CD4-positive, CD25-positive, alpha-beta regulatory T cell (primary cell): ENCODE data around the gene VTI1A. TPM values are rescaled to one million over a fixed set of nuclear protein-coding genes. Genes with fewer than 3 reads are reported as not detected.

ENCODE experiments used
- ATAC-seq, 2 donors: fragments of 150-1000 bp; cut with Tn5 transposase; one replicate each; pipeline ENCODE4 v1.10.0; 2021; ENCODE audit warnings: low read depth in 2 of 2, moderate number of reproducible peaks in 2 of 2, moderate library complexity in 1 of 2
- DNase-seq, 3 donors: peaks; one replicate each; pipeline versions ENCODE4 v3.0.0 to v3.0.0-alpha.2; 2012 to 2022; ENCODE audit warnings: mixed read lengths in 1 of 3
- H3K27ac ChIP-seq: one replicate; pipeline ENCODE4 v1.7.0; 2013; ENCODE audit warnings: mild to moderate bottlenecking, low read length; ENCODE audit not compliant: insufficient read depth, poor library complexity, severe bottlenecking
- H3K27me3 ChIP-seq: one replicate; pipeline ENCODE4 v1.7.0; 2013; ENCODE audit warnings: low read length; ENCODE audit not compliant: control insufficient read depth, insufficient read depth
- H3K36me3 ChIP-seq: one replicate; pipeline ENCODE4 v1.7.0; 2013; ENCODE audit warnings: mild to moderate bottlenecking, low read length, moderate library complexity; ENCODE audit not compliant: control insufficient read depth, insufficient read depth
- H3K4me1 ChIP-seq: 2 replicates; pipeline ENCODE4 v1.7.0; 2013; ENCODE audit warnings: mild to moderate bottlenecking, low read length; ENCODE audit not compliant: insufficient read depth, control insufficient read depth, poor library complexity, severe bottlenecking
- H3K4me3 ChIP-seq: one replicate; pipeline ENCODE4 v1.7.0; 2013; ENCODE audit warnings: low read depth, mild to moderate bottlenecking, low read length, moderate library complexity
- H3K9me3 ChIP-seq, 2 experiments: 1 replicate in 1 of 2; 2 replicates in 1 of 2; pipeline ENCODE4 v1.7.0; 2013; ENCODE audit warnings: low read length in 2 of 2, mild to moderate bottlenecking in 1 of 2, moderate library complexity in 1 of 2; ENCODE audit not compliant: control insufficient read depth in 2 of 2
- H3K27ac Mint-ChIP-seq, 3 donors: one replicate each; pipeline ENCODE4 v1.8.0; 2020 to 2022; ENCODE audit warnings: mild to moderate bottlenecking in 3 of 3, mixed read lengths in 3 of 3, moderate library complexity in 2 of 3
- H3K27me3 Mint-ChIP-seq: one replicate; pipeline ENCODE4 v1.8.0; 2022; ENCODE audit warnings: mild to moderate bottlenecking, mixed read lengths
- H3K36me3 Mint-ChIP-seq: one replicate; pipeline ENCODE4 v1.8.0; 2020; ENCODE audit warnings: mixed read lengths
- H3K4me1 Mint-ChIP-seq, 4 donors: one replicate each; pipeline ENCODE4 v1.8.0; 2020 to 2022; ENCODE audit warnings: mixed read lengths in 4 of 4, mild to moderate bottlenecking in 1 of 4
- H3K4me3 Mint-ChIP-seq, 4 donors: one replicate each; pipeline ENCODE4 v1.8.0; 2020 to 2022; ENCODE audit warnings: mild to moderate bottlenecking in 4 of 4, mixed read lengths in 4 of 4, moderate library complexity in 3 of 4
- H3K9me3 Mint-ChIP-seq, 7 donors: one replicate each; pipeline ENCODE4 v1.8.0; 2020 to 2022; ENCODE audit warnings: mixed read lengths in 7 of 7, mild to moderate bottlenecking in 3 of 7, moderate library complexity in 2 of 7
- polyA plus RNA-seq, 4 donors: library from polyadenylated mRNA; unstranded; fragments of 300-500 nt; fragmentation: Illumina TruSeq; gene quantifications; one replicate each; pipeline ENCODE4 v1.2.3, GENCODE V29; 2021
- total RNA-seq: library from RNA; stranded (reverse); gene quantifications from one replicate; pipeline ENCODE4 v1.2.3, GENCODE V29; 2022

VTI1A gene
- total and polyA plus RNA-seq, 5 donors from 2014 or later: 25.5 to 77.7 (median 35.1) TPM

DNA sequence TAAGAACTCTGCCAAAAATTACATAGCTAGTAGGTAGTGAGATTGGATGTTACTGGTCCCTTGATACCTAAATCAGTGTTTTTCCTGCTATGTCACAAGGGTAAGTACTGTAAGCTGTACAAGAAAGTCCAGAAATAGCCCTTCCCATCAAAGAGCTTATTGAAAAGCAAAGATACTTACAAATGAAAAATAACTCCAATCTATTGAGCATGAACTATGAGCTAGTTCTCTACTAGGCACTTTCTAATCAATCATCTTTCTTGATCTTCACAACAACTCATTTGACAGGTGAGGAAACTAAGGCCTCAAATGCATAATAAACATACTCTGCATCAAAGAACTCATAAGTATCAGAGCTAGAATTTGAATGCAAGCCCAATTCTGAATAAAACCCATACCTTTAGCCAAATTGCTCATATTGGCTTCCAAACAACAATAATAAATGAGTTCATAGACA lies 253.2 kb downstream of the VTI1A start:
- ATAC-seq (no peak), DNase-seq (no peak)
- H3K4me1 ChIP-seq: no peaks in the 10 kb centered on the region
- H3K9me3 Mint-ChIP-seq: no peaks in the 10 kb centered on the region
- H3K27ac Mint-ChIP-seq: no peak overlapping the region
- peaks cover 0 to 6% (median 2%) of the 10 kb centered on the region in 4 donors for H3K4me1 Mint-ChIP-seq
- no peak overlapping the region for H3K4me3 Mint-ChIP-seq
- no peak overlapping the region for H3K27ac ChIP-seq
- H3K4me3 ChIP-seq: no peak overlapping the region
- H3K27me3 ChIP-seq: no peaks in the 10 kb centered on the region
- no peaks in the 10 kb centered on the region for H3K9me3 ChIP-seq
- peaks cover 36% of the 10 kb centered on the region for H3K36me3 Mint-ChIP-seq
- H3K36me3 ChIP-seq: peaks cover 3% of the 10 kb centered on the region
- no peaks in the 10 kb centered on the region for H3K27me3 Mint-ChIP-seq

DNA sequence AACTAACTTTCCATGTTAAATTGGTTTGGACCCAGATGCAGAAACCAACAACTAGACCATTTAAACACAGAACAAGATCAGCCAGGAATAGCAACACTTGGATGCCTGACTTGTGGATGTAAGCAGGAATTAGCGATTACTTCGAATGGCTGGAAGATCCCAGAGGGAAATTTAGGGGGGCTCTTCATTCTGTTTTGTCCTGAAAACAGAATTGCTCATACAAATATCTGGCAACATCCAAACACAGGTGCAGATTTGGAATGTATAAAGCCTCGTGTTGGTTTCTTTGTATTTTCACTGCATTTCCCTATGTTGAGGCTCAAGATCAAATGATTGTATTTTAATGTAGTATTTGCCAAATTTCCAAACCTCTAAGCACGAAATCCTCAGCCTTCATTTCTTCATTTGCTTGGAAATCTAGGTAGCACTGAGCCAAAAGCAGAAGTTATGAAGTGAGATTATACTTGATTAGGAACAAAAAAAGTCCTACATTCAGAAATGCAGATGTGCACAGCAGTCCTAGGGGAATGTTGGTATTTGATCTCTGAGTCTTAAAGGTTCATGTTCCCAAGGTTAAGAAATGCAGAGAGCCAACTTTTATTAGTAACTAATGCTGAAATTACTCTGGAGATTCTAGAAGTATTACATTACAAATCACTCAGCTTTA lies 254.3 kb downstream of the VTI1A start:
- Histone ChIP-seq H3K4me3 (no peak overlapping the region), H3K27me3 (no peaks in the 10 kb centered on the region), H3K36me3 (peaks cover 3% of the 10 kb centered on the region), H3K27ac (no peak overlapping the region), H3K9me3 (no peaks in the 10 kb centered on the region), H3K4me1 (no peaks in the 10 kb centered on the region)
- Mint-ChIP-seq H3K36me3 (peaks cover 38% of the 10 kb centered on the region), H3K4me3 (no peak overlapping the region), H3K27me3 (no peaks in the 10 kb centered on the region), H3K27ac (no peak overlapping the region), H3K9me3 (no peaks in the 10 kb centered on the region), H3K4me1 (peaks cover 0 to 6% (median 3%) of the 10 kb centered on the region in 4 donors)
- no peak for ATAC-seq
- DNase-seq: no peak

DNA sequence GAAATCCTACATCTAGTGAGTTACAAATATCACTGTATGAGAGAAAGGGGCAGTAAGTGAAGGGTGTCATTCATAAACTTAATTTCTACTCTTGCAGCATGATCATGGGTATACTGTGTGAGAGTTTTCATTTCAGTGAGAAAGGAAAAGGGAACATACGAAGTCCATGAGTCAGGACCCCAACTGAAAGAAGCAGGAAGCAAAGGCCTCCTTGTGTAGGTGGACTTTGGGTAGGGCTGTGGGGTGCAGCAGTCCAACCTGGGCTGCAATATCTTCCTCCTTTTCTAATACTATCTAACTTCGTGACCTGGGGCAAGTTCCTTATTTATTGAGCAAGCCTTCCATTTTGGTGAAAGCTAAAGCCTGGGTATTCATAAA lies 254.9 kb downstream of the VTI1A start:
- Histone ChIP-seq H3K4me3 (no peak overlapping the region), H3K36me3 (peaks cover 3% of the 10 kb centered on the region), H3K27ac (no peak overlapping the region), H3K4me1 (no peaks in the 10 kb centered on the region), H3K27me3 (no peaks in the 10 kb centered on the region), H3K9me3 (no peaks in the 10 kb centered on the region)
- no peaks in the 10 kb centered on the region for H3K27me3 Mint-ChIP-seq
- no peak for ATAC-seq
- no peak overlapping the region for H3K4me3 Mint-ChIP-seq
- DNase-seq: no peak
- peaks cover 0 to 8% (median 2%) of the 10 kb centered on the region in 4 donors for H3K4me1 Mint-ChIP-seq
- peaks cover 37% of the 10 kb centered on the region for H3K36me3 Mint-ChIP-seq
- H3K27ac Mint-ChIP-seq: no peak overlapping the region
- no peaks in the 10 kb centered on the region for H3K9me3 Mint-ChIP-seq

DNA sequence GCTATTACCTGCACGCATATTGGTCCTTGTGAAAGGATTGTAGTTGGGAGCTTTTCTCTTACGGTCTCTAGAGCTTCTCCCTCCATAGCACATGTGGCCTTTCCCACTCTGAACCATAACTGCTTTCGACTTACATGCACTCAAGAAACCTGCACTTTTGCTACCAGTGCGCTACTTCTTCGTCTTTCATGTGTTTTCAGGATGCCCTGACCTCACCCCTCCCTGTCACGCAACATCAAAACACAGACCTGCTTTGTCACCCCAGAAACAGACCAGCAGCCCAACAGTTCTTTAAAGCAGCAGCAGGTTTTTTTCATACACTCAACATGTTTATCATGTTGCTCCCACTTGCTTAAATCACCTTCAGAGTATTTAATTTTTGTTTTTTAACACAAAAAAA lies 259.6 kb downstream of the VTI1A start:
- no peaks in the 10 kb centered on the region for H3K27me3 Mint-ChIP-seq
- H3K27ac ChIP-seq: no peak overlapping the region

DNA sequence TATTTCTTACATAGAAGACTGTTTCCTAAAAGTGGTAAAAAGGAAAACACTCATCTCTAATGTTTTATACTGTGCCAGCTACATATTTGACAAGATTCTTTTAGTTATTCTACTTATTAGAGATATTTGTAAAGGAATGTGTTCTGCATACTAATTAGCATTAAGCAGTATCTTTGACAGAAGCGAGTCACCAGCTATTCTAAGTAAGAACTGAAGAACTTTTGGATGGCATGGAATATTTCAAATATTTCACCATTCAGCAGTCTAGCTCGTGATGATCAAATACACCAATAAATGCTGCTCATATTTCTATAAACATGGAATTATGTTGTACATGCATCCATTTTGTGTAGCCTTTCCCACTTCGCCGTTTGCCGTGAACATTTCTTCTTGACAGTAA lies 261.4 kb downstream of the VTI1A start:
- ATAC-seq (no peak), DNase-seq (no peak)
- Mint-ChIP-seq H3K27ac (no peak overlapping the region), H3K4me1 (peaks cover 0 to 9% (median 2%) of the 10 kb centered on the region in 4 donors), H3K27me3 (no peaks in the 10 kb centered on the region), H3K4me3 (no peak overlapping the region), H3K36me3 (peaks cover 23% of the 10 kb centered on the region), H3K9me3 (no peaks in the 10 kb centered on the region)
- Histone ChIP-seq H3K9me3 (no peaks in the 10 kb centered on the region), H3K4me1 (no peaks in the 10 kb centered on the region), H3K27ac (no peak overlapping the region), H3K27me3 (no peaks in the 10 kb centered on the region), H3K4me3 (no peak overlapping the region), H3K36me3 (no peaks in the 10 kb centered on the region)

More for the DNA sequence above, 259.6 kb downstream of the VTI1A start:
- Histone ChIP-seq H3K4me3 (no peak overlapping the region), H3K27me3 (no peaks in the 10 kb centered on the region), H3K9me3 (no peaks in the 10 kb centered on the region), H3K36me3 (no peaks in the 10 kb centered on the region), H3K4me1 (no peaks in the 10 kb centered on the region)
- H3K27ac Mint-ChIP-seq: peak overlapping the region in 1 of 3 donors; percentile 65
- peak in 1 of 3 donors; percentile 13 for DNase-seq
- H3K9me3 Mint-ChIP-seq: no peaks in the 10 kb centered on the region
- no peak overlapping the region for H3K4me3 Mint-ChIP-seq
- ATAC-seq: no peak
- H3K36me3 Mint-ChIP-seq: peaks cover 25% of the 10 kb centered on the region
- peaks cover 0 to 9% (median 2%) of the 10 kb centered on the region in 4 donors for H3K4me1 Mint-ChIP-seq

DNA sequence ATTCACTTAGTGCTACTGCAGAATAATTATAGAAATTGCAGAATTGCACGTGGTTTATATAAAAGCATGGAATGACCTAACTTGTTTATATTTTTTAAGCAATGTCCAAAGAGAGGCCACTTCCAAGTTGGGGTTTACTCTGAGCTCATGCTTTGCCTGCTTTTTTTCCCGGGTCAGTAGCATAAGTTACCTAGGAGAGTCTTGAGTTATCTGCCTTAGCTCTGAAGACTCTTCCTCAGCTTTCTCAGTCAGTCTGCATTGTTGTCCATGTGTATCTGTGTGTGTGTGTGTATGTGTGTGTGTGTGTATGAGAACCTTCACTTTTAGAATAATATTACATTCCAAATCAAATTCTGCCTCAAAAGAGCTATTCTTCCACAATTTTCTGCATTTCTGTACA lies 263.5 kb downstream of the VTI1A start:
- Mint-ChIP-seq H3K36me3 (peaks cover 33% of the 10 kb centered on the region), H3K9me3 (no peaks in the 10 kb centered on the region), H3K4me1 (peaks cover 0 to 7% (median under 1%) of the 10 kb centered on the region in 4 donors), H3K4me3 (no peak overlapping the region), H3K27me3 (no peaks in the 10 kb centered on the region), H3K27ac (no peak overlapping the region)
- H3K27ac ChIP-seq: no peak overlapping the region
- no peak overlapping the region for H3K4me3 ChIP-seq
- no peaks in the 10 kb centered on the region for H3K27me3 ChIP-seq
- ATAC-seq (no peak), DNase-seq (no peak)
- no peaks in the 10 kb centered on the region for H3K4me1 ChIP-seq
- peaks cover 10% of the 10 kb centered on the region for H3K36me3 ChIP-seq
- no peaks in the 10 kb centered on the region for H3K9me3 ChIP-seq

DNA sequence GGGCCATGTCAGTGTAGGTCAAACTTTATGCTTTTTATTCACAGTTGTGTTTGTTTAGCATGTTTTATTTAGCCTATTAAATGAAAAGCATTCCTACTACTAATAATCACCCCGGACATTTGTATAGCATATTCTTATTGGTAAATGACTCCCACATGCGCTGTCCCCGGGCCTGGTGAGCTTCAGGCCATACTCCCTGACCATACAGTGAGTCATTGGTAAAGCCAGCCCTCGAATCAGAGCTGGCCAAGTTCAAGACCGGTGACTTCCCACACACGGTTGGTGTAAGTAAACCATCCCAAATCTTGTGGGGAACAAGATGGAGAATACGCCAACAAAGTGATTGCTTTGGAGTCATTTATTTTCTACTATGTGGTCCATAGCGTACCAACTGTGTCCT lies 264.4 kb downstream of the VTI1A start:
- Mint-ChIP-seq H3K27me3 (no peaks in the 10 kb centered on the region), H3K9me3 (no peaks in the 10 kb centered on the region), H3K4me3 (no peak overlapping the region), H3K36me3 (peaks cover 39% of the 10 kb centered on the region), H3K27ac (no peak overlapping the region), H3K4me1 (peaks cover 0 to 7% (median 0%) of the 10 kb centered on the region in 4 donors)
- H3K9me3 ChIP-seq: no peaks in the 10 kb centered on the region
- ATAC-seq (no peak), DNase-seq (no peak)
- no peak overlapping the region for H3K27ac ChIP-seq
- H3K36me3 ChIP-seq: peaks cover 10% of the 10 kb centered on the region
- H3K4me1 ChIP-seq: no peaks in the 10 kb centered on the region
- H3K27me3 ChIP-seq: no peaks in the 10 kb centered on the region
- H3K4me3 ChIP-seq: no peak overlapping the region

DNA sequence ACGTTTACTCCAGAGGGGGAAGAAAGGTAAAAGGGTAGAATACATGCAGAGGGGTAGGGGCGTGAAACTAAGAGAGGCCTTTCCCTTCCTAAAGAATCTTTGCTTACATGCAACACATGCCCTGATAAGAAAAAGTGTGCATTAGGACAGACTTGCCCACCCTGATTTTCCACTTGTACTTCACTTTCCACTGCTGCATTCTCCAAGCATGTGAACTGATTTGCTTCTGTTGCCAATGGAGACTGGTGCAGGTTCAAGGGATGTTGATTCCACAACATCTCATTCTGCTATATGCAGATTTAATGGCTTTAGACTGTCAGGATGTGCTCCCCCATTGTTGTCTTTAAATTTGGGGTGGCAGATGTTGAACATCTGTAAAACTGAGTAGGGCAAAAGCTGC lies 265.5 kb downstream of the VTI1A start:
- Mint-ChIP-seq H3K27me3 (no peaks in the 10 kb centered on the region), H3K4me3 (no peak overlapping the region), H3K36me3 (peaks cover 35% of the 10 kb centered on the region), H3K27ac (no peak overlapping the region), H3K9me3 (no peaks in the 10 kb centered on the region), H3K4me1 (peaks cover 0 to 4% (median 0%) of the 10 kb centered on the region in 4 donors)
- H3K27me3 ChIP-seq: no peaks in the 10 kb centered on the region
- peaks cover 10% of the 10 kb centered on the region for H3K36me3 ChIP-seq
- no peak for DNase-seq
- no peaks in the 10 kb centered on the region for H3K4me1 ChIP-seq
- ATAC-seq: no peak
- no peak overlapping the region for H3K27ac ChIP-seq
- no peak overlapping the region for H3K4me3 ChIP-seq
- H3K9me3 ChIP-seq: no peaks in the 10 kb centered on the region
